Tibial nerve (tissue), 4 donors: ENCODE results near the gene MTA3.

Experiments
- CTCF ChIP-seq, 5 experiments: fragments of 200-600 bp in 3 of 5; fragments of 450-650 bp in 2 of 5; sonication (generic) in 3 of 5; IDR thresholded peaks; one replicate each; pipeline ENCODE4 v1.5.1; 2016 to 2019; ENCODE audit warnings: antibody characterized with exemption in 5 of 5, mild to moderate bottlenecking in 3 of 5, moderate library complexity in 2 of 5
- EP300 ChIP-seq, 2 donors: sonication (generic); formaldehyde crosslinking; IDR thresholded peaks; one replicate each; pipeline ENCODE4 v1.6.1; 2017; ENCODE audit warnings: antibody characterized with exemption in 2 of 2, mild to moderate bottlenecking in 1 of 2
- POLR2A ChIP-seq, 2 donors: fragments of 450-650 bp; IDR thresholded peaks; one replicate each; pipeline ENCODE4 v1.6.1; 2017; ENCODE audit warnings: antibody characterized with exemption in 2 of 2, mild to moderate bottlenecking in 2 of 2, moderate library complexity in 2 of 2

- TF ChIP-seq CTCF (IDR thresholded peaks at IDR 0.05) (no peak), EP300 (IDR thresholded peaks at IDR 0.05) (no peak), POLR2A (IDR thresholded peaks at IDR 0.05) (no peak)
Observed at GRCh38 chr2:42588121-42588520, 19.7 kb downstream of the MTA3 start.
